Measurements from ENCODE around the gene ERAP2.
"Not testable (repeated sequence)": the region's sequence is repeated elsewhere in the genome, so short reads cannot be mapped to it uniquely, and the experiment has no call there.

ERAP2 gene, protein sequence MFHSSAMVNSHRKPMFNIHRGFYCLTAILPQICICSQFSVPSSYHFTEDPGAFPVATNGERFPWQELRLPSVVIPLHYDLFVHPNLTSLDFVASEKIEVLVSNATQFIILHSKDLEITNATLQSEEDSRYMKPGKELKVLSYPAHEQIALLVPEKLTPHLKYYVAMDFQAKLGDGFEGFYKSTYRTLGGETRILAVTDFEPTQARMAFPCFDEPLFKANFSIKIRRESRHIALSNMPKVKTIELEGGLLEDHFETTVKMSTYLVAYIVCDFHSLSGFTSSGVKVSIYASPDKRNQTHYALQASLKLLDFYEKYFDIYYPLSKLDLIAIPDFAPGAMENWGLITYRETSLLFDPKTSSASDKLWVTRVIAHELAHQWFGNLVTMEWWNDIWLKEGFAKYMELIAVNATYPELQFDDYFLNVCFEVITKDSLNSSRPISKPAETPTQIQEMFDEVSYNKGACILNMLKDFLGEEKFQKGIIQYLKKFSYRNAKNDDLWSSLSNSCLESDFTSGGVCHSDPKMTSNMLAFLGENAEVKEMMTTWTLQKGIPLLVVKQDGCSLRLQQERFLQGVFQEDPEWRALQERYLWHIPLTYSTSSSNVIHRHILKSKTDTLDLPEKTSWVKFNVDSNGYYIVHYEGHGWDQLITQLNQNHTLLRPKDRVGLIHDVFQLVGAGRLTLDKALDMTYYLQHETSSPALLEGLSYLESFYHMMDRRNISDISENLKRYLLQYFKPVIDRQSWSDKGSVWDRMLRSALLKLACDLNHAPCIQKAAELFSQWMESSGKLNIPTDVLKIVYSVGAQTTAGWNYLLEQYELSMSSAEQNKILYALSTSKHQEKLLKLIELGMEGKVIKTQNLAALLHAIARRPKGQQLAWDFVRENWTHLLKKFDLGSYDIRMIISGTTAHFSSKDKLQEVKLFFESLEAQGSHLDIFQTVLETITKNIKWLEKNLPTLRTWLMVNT

GRCh38 chr5:96876292-96876850 lies at the start of gene ERAP2:
Gene ERAP2, plus strand, starts transcription at chr5:96876500. Its CDS starts 3,186 bp downstream, at chr5:96879686.
- DNase-seq = no peak

DNA sequence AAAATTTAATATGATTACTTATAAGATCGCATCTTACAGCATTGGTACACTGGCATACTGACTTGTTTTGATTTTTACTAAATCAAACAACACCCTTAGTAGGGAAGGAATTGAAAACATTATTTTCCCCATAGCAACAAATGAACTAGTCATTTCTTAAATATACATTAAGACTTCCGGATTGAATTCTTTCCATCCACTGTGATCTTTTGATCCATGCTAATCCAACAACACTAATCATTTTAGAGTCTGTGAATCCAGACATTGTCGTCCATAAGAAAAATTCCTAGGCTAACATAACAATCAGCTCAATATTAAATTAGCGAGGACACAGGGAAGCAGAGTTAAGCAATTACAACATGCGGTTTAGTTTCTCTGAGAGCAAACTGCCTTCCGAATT lies 47.0 kb upstream of the ERAP2 start:
- DNase-seq = no peak

DNA sequence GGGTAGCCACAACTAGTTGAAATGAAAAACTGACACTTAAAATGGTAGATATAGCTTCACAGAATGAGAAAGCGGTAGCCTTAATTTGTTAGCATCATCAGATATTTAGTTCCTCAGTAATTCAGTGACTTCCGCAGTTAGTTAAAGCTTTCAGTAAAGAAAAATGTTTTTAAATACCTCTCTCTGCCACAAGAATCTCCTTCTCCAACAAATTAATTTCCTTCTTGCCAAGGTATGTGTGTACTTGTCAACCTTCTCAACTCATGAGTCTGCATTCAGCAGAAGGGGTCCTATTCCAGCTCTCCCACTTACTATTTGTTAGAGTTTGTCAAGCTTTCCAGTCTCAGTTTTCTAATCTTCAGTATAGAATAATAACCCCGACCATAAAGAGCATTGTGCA lies 42.3 kb upstream of the ERAP2 start:
- DNase-seq = no peak

DNA sequence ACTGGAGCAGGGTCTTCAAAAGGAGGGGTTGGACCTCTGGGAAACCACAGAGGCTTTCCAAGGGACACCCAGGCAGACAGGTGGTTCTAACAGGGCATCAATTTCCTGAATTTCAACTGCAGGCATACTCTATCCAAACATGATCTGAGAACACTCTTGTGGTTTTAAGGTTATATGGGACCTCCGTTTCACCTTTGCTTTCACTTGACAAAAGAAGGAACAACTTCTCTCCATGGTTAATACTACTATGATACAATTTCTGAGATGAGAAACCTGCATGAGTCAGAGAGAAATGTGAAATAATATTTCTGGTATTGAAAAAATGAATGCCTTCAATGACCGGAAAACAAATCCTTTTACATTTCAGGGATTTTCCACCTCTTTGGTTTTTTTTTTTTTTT lies 40.5 kb upstream of the ERAP2 start:
- DNase-seq = no peak

- DNase-seq = no peak
Measured at GRCh38 chr5:96836817-96837216, 39.5 kb upstream of the ERAP2 start.

DNA sequence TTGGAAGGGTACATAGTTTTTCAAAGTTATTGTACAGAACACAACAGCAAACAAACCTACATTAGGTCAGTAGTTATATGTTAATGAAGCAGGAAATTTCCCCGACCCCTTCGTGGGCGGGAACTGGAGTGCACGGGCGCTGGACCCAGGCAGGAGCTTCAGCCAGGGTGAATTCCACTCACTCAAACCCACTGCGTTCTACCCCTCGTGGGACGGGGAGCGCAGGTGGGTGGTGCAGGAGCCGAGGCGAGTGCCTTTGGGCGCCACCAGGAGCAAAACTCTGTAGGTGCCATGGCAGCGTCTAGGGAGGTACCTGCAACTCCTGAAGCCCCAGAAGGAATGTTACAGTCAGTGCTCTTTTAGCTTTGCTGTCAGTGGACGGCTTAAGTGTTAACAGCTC lies 39.0 kb upstream of the ERAP2 start:
- DNase-seq = no peak

DNA sequence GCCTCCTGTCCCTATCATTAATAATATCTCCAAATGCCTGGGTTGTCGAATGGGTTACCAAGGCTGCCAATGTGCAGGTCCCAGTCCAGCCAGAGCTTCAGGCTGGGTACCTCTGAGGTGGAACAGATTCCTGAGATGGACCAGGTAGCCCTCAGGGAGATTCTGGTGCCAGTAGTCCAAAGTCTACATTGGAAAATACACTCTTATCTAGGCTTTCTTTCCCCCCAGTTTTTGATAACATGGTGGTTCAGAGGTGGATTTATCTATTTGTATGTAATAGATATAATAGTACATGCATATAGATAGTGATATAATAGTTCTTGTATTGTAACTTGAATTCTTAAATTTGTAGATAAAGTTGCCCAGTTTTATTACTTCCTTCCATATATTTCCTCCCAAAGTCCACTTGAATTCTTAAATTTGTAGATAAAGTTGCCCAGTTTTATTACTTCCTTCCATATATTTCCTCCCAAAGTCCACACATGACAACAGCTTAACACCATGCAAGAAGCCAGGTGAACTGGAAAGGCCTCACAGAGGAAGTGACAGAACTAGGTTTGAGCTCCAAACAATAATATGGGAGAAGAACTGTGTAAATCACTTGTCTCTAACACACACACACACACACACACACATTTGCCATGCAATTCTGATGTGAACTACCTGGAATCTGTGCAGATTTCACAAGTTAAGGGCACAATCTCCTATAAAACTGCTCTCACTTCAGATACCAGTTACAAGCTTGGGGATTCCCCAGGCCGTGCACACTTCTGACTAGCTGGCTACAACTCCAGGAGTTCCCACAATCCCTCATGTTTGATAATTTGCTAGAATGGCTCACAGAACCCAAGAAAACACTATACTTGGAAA lies 37.9 kb upstream of the ERAP2 start:
- DNase-seq = no peak

- DNase-seq = no peak
Measured at GRCh38 chr5:96839071-96839592, 37.2 kb upstream of the ERAP2 start.

GRCh38 chr5:96841931-96842330 lies 34.4 kb upstream of the ERAP2 start:
- DNase-seq = not testable (repeated sequence)

DNA sequence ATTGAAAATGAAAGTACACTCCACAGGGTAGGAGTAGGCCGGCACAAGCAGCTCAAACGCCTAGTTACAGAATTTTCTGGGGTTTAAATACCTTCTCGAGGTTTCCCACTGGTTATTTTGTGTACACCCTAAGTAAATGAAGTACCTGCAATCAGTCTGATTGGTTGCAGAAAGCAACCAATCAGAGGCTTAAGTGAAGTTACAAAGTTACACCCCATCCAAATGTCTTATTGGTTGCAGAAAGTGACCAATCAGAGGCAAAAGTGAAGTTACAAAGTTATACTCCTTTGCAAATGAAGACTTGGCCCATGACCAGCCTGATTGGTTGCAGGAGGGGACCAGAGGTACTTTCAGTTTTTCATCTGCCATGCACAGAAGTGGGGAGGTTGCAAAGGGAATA lies 33.2 kb upstream of the ERAP2 start:
- no peak for DNase-seq

DNA sequence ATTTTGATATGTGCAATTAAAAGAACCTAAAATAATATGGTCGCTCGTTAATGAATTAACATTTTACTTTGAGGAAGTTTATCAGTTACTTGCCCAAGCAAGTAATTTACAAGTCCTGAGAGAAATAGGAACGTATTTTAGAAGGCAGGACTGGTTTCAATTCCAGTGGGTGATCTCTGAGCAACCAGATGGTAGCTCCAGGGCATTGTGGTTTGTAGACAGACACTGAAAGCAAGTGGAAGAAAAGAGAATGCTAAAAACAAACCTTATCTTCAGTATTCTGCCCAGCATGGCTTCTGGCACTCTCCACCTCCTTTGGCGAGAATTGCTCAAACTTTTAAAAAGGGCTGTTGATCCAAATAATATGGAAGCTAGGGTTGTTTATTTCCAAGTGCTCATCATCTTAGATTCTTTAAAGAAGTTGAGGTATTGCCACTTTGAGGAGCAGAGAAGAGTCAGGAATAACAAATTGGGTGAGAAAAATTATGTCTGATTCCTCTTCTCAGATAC lies 31.8 kb upstream of the ERAP2 start:
- DNase-seq = no peak

GRCh38 chr5:96851312-96852062 lies 24.8 kb upstream of the ERAP2 start:
- no peak for DNase-seq

GRCh38 chr5:96852759-96853158 lies 23.5 kb upstream of the ERAP2 start:
- DNase-seq = no peak

DNA sequence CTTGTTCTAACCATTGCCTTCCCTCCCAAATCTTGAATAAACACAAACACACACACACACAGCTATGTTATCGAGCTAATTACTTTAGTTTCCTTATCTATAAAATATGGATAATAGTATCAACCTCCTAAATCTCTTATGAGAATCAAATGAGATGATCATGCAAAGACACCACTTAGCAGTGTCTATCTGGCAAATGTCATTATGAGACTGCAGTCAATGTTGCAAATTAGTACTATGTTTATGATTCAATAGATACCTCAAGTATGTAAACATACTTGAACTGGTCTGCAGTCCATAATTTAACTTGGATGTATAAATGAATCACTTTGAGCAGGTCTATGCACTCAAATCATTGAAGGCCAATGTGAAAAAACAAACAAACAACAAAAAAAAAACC lies 22.2 kb upstream of the ERAP2 start:
- DNase-seq = no peak

DNA sequence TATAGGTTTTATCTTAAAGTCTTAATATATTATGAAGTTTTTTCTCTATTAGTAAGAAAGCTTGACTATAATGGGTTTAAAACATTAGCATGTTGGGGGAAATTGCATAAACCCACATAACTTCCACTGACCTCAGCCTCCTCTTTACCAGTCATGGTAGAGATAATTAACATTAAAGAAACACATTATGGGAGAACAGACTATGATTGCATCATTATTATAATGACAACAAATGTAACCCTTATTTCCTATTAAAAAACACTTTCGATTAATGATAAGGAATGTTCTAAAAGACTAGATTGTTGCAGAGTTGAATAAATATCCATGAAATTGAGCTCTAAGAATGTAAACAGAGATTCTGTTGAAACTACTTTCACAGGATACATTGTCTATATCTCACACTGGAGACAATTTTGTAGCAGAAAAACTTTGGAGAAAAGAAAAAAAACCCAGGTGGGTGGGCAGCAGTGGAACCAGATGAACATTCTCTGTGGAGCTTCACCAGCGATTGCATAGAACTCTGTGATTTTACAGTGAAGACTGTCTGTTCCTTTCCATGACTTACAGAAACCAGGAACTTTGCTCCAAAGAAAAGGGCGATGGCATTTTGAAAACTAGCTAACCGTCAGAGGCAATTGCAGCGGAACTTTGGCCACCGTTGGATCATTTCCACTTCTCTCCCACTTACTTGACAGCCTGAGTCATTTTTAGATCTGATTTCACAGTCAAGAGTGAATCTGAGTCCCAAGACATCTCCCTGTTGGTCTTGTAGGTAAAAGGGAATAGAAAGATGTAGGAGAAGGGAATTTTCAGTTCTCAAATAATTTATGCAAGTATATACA lies 21.0 kb upstream of the ERAP2 start:
- no peak for DNase-seq

- no peak for DNase-seq
Measured at GRCh38 chr5:96856371-96856770, 19.9 kb upstream of the ERAP2 start.

DNA sequence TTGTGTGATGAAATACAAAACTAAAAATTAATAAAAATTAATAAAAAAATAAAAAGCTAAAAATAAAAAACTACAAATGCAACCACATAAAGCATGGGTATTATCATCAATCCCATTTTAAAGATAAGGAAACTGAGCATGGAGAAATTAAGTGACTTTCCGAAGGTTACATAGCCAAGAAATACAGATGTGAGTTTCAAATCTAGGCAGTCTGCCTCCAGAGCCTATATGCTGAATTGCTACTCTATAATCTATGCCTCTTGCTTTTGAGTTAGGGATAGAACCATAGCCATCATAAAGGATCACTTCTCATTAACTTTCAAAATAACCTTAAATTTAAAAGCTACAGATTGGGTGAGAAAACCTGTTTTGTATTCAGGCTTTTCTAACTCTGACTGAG lies 18.8 kb upstream of the ERAP2 start:
- no peak for DNase-seq

DNA sequence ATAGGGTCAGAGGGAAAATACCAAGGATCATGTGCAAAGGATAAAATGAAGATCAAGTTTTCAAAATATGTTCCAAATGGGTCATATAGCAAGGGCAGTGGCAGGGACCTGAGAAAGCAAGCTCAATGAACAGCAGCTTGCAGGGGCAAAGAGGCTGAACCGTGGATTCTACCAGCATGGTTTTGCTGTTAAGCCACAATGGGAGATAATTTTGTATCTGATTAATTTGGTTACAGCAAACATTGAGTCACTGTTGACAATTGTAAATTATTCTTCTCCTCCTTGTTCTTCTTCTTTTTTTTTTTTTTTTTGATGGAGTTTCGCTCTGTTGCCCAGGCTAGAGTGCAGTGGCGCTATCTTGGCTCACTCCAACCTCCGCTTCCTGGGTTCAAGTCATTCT lies 18.4 kb upstream of the ERAP2 start:
- no peak for DNase-seq

DNA sequence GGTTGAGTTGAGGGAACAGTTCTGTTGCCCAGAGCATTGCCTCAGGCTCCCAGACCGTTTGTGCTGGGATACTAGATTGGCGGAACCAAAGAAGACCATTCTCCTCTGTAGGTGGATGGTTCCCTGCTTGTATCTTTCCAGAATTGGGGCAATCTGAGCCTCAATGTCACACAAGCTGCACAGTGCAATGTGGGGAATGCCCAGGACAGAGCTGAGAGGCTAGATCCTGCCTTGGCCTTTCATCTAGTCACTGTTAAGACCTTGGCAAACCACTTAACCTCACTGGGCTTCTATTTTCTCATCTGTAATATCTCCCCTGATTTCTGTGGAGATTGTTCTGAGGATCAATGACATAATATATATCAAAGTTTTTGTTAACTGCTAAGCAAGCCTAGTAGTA lies 16.9 kb upstream of the ERAP2 start:
- DNase-seq = no peak

- no peak for DNase-seq
Measured at GRCh38 chr5:96861076-96861475, 15.2 kb upstream of the ERAP2 start.
